GM10266 (cell line): ENCODE results near the gene GRHPR.
A peak's percentile ranks its signal among the peaks of the same experiment; 100 is the strongest.
"Not testable (repeated sequence)": the region's sequence is repeated elsewhere in the genome, so short reads cannot be mapped to it uniquely, and the experiment has no call there.

Experiments used
- DNase-seq: peaks from one replicate; pipeline ENCODE4 v3.0.0; 2012; ENCODE audit errors: extremely low spot score
- CTCF ChIP-seq: IDR thresholded peaks from 2 replicates; pipeline ENCODE4 v1.5.1; 2012; ENCODE audit warnings: mild to moderate bottlenecking, low read depth; ENCODE audit not compliant: control insufficient read depth, insufficient read depth; ENCODE audit errors: missing control alignments

Gene GRHPR

GRCh38 chr9:37383876-37384746 lies 38.4 kb upstream of the GRHPR start:
- TF ChIP-seq CTCF, result no peak
- no peak for DNase-seq

GRCh38 chr9:37385286-37385685 lies 37.2 kb upstream of the GRHPR start:
- DNase-seq, result no peak
- TF ChIP-seq CTCF, result no peak

GRCh38 chr9:37386988-37387387 lies 35.5 kb upstream of the GRHPR start:
- TF ChIP-seq CTCF, result no peak
- no peak for DNase-seq

GRCh38 chr9:37390759-37391158 lies 31.7 kb upstream of the GRHPR start:
- DNase-seq, result peak; percentile 63
- peak; percentile 78 for TF ChIP-seq CTCF

DNA sequence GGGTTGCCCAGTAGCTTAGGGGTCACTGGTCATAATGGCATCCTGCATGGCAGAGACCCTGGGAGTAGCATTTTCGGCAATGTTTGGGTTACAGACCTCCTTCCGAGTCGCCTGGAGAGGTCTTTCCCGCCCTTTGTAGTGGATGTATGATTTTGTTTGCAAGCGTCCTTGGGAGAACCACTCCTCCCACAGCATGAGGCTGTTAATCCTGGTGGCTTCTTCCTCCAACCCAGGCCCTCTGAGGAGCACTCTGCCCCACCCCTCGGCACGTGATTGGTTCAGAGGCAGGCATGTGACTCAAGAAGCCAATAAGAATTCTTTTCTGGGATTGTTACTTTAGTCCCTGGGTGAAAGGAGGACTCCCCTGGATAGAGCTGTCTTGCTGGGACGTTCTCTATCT lies 30.2 kb upstream of the GRHPR start:
- DNase-seq, result no peak
- TF ChIP-seq CTCF, result no peak

DNA sequence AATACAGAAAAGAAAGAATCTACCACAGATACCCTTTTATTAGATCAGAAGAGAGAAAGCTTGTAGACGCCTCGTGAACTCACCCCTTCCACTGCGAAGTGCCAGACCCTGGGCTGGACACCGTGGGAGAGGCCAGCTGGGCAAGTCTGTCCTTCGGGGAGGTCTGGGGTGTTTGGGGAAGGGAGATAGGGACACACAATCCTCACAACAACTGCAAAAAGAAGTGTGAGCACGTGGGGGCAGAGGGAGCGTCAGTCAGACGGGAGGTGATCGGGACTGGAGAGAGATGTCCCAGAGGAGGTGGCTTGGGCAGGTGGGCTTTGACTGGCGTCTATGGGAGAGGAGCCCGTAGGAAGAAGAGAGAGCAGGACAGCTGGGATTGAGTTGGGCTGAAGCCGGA lies 27.3 kb upstream of the GRHPR start:
- no peak for TF ChIP-seq CTCF
- DNase-seq, result no peak

DNA sequence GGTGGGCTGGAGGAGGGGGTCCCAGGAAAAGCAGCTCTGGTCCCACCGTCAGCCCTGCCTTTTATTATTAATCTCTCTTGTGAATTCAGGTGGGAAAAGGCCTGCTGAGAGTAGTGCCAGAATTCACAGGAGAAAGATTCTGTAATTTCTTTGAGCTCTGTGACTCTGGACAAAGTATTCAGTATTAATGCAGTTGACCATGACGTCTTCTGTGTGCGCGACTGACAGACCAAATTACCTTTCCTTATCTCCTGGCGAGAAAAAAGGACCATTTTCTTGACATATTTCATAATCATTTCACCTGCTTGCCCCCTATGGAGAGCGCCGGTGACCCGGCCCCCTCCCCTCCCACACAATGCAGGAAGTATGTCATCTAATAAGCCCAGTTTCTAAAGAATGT lies 26.8 kb upstream of the GRHPR start:
- DNase-seq, result no peak
- TF ChIP-seq CTCF, result no peak

DNA sequence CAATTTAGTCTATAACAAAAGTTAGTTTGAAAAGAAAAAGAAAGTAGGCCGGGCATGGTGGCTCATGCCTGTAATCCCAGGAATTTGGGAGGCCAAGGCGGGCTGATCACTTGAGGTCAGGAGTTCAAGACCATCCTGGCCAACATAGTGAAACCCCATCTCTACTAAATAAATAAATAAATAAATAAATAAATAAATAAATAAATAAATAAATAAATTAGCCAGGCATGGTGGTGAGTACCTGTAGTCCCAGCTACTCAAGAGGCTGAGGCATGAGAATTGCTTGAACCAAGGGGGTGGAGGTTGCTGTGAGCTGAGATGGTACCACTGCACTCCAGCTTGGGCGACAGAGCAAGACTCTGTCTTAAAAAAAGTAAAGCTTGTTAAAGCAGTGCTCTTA lies 24.5 kb upstream of the GRHPR start:
- DNase-seq, result not testable (repeated sequence)
